HEK293T (cell line): ENCODE measurements around the gene SLC30A10.
"Not testable (repeated sequence)": the region's sequence is repeated elsewhere in the genome, so short reads cannot be mapped to it uniquely, and the experiment has no call there.

Source experiments
- BHLHE40 ChIP-seq: fragments of 450-650 bp; IDR thresholded peaks from 2 replicates; pipeline ENCODE4 v1.6.1; 2016; ENCODE audit warnings: mild to moderate bottlenecking, moderate library complexity, borderline replicate concordance
- ELF4 ChIP-seq: fragments of 450-650 bp; IDR thresholded peaks from 2 replicates; pipeline ENCODE4 v1.6.1; 2017; ENCODE audit warnings: antibody characterized with exemption
- FOXA1 ChIP-seq: fragments of 450-650 bp; IDR thresholded peaks from 2 replicates; pipeline ENCODE4 v1.6.1; 2016; ENCODE audit warnings: mild to moderate bottlenecking
- LEF1 ChIP-seq: fragments of 450-650 bp; IDR thresholded peaks from 2 replicates; pipeline ENCODE4 v1.6.1; 2017; ENCODE audit warnings: mild to moderate bottlenecking, borderline replicate concordance
- PKNOX1 ChIP-seq: fragments of 450-650 bp; IDR thresholded peaks from 2 replicates; pipeline ENCODE4 v1.6.1; 2016
- SP1 ChIP-seq: fragments of 450-650 bp; IDR thresholded peaks from 2 replicates; pipeline ENCODE4 v1.6.1; 2017
- SUZ12 ChIP-seq: fragments of 450-650 bp; IDR thresholded peaks from 2 replicates; pipeline ENCODE4 v1.6.1; 2016; ENCODE audit warnings: mild to moderate bottlenecking
- TARDBP ChIP-seq: fragments of 450-650 bp; IDR thresholded peaks from 2 replicates; pipeline ENCODE4 v1.6.1; 2016

GRCh38 chr1:219868615-219869014 is 59.7 kb downstream of the SLC30A10 start:
- TF ChIP-seq SP1, BHLHE40, FOXA1, LEF1, SUZ12, PKNOX1, TARDBP, ELF4: not testable (repeated sequence)
